Measurements from ENCODE around the gene LRMDA. TPM values are rescaled to one million over a fixed set of nuclear protein-coding genes. Genes with fewer than 3 reads are reported as not detected.

LRMDA gene
- total RNA-seq, 1 experiment from 2014 or later, result 4.8 TPM

- Histone ChIP-seq H3K4me2 (ENCODE audit: low read length) (no peak overlapping the region), H2AFZ (ENCODE audit: low read depth, low read length, poor library complexity, severe bottlenecking) (no peak overlapping the region), H3K9me3 (ENCODE audit: control insufficient read depth in 1 of 2, insufficient read depth in 1 of 2, low read depth in 1 of 2, low read length in 2 of 2) (no peaks in the 10 kb centered on the region), H3K4me3 (replicated peaks in 1 of 2; ENCODE audit: low read depth in 1 of 2, low read length in 2 of 2) (no peak overlapping the region), H3K9ac (ENCODE audit: low read length) (no peak overlapping the region), H3K9me2 (ENCODE audit: insufficient read depth) (no peaks in the 10 kb centered on the region), H4K20me1 (ENCODE audit: insufficient read depth) (no peaks in the 10 kb centered on the region; the same call in 1 of the 2 replicates), H3K27me3 (ENCODE audit: insufficient read depth, low read length) (no peaks in the 10 kb centered on the region), H3K27ac (ENCODE audit: low read depth, low read length) (no peak overlapping the region), H3K36me3 (ENCODE audit: control insufficient read depth in 1 of 2, insufficient read depth in 2 of 2, low read length in 2 of 2) (no peaks in the 10 kb centered on the region), H3K4me1 (ENCODE audit: control insufficient read depth in 1 of 2, insufficient read depth in 2 of 2, low read length in 2 of 2) (no peaks in the 10 kb centered on the region), H3K79me2 (ENCODE audit: insufficient read depth, low read length) (no peaks in the 10 kb centered on the region)
- BruUV-seq (replicated peaks), result no TSS peak
- ATAC-seq (no peak), DNase-seq (ENCODE audit: low read depth, low spot score) (no peak)
- POLR2A ChIA-PET, result no interaction called here
- CTCF ChIA-PET, result no interaction called here
- TF ChIP-seq EGR1 (IDR thresholded peaks at IDR 0.05; ENCODE audit: low read depth), result no peak
- TF ChIP-seq SP1 (IDR thresholded peaks at IDR 0.05; ENCODE audit: low read depth), result no peak
- no peak for TF ChIP-seq CBX3 (IDR thresholded peaks at IDR 0.05; ENCODE audit: low read depth)
- TF ChIP-seq POLR2AphosphoS5 (IDR thresholded peaks at IDR 0.05; ENCODE audit: low read depth, low read length), result no peak
- no peak for TF ChIP-seq SRF (IDR thresholded peaks at IDR 0.05; ENCODE audit: low read depth)
- TF ChIP-seq REST (IDR thresholded peaks at IDR 0.05; ENCODE audit: low read depth), result no peak
- TF ChIP-seq RAD21 (IDR thresholded peaks at IDR 0.05; ENCODE audit: low read depth), result no peak
- TF ChIP-seq, protein P1, sequence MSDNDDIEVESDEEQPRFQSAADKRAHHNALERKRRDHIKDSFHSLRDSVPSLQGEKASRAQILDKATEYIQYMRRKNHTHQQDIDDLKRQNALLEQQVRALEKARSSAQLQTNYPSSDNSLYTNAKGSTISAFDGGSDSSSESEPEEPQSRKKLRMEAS (IDR thresholded peaks at IDR 0.05), result no peak
- TF ChIP-seq SIN3A (IDR thresholded peaks at IDR 0.05; ENCODE audit: low read depth), result no peak
- TF ChIP-seq ZNF274 (IDR thresholded peaks at IDR 0.05; ENCODE audit: low read depth, low read length), result no peak
- no peak for TF ChIP-seq ZFX (IDR thresholded peaks at IDR 0.05)
- no peak for TF ChIP-seq EZH2 (IDR thresholded peaks at IDR 0.05)
- TF ChIP-seq EZH2phosphoT487 (IDR thresholded peaks at IDR 0.05; ENCODE audit: borderline replicate concordance), result no peak
- TF ChIP-seq YY1 (IDR thresholded peaks at IDR 0.05; ENCODE audit: extremely low read depth, insufficient replicate concordance, low read depth, low read length), result no peak
- no peak for TF ChIP-seq JUND (IDR thresholded peaks at IDR 0.05)
- no peak for TF ChIP-seq TCF7L2 (IDR thresholded peaks at IDR 0.05; ENCODE audit: borderline replicate concordance, extremely low read depth, insufficient read depth, insufficient read length)
- intact Hi-C loops (cut with micrococcal nuclease), result no loop called here
- RAD21 ChIA-PET (ENCODE audit: low non-redundant PET in 1 of 2, low total read pairs in 2 of 2, uncharacterized antibody in 2 of 2, unreplicated experiment in 2 of 2), result no interaction called here
Measured at GRCh38 chr10:76394707-76395042, 963.3 kb downstream of the LRMDA start.

All from HCT116 (cell line).